GM19395 (cell line): ENCODE results near the gene MYL5.
"Not testable (repeated sequence)": the region's sequence is repeated elsewhere in the genome, so short reads cannot be mapped to it uniquely, and the experiment has no call there.

Source experiments
- ATAC-seq: cut with Tn5 transposase; IDR thresholded peaks from one replicate; pipeline ENCODE4 v1.9.1; 2021; ENCODE audit warnings: mild to moderate bottlenecking, moderate library complexity; ENCODE audit not compliant: unreplicated experiment

MYL5 gene

GRCh38 chr4:635851-636627, 38.3 kb upstream of the MYL5 start:
- no peak for ATAC-seq

GRCh38 chr4:636628-637159, 37.6 kb upstream of the MYL5 start:
- ATAC-seq = no peak

- ATAC-seq = no peak
These were observed 36.6 kb upstream of the MYL5 start for GRCh38 chr4:637536-638280.

GRCh38 chr4:642366-642765, 32.0 kb upstream of the MYL5 start:
- ATAC-seq = not testable (repeated sequence)

GRCh38 chr4:646460-646859, 27.9 kb upstream of the MYL5 start:
- ATAC-seq = no peak

- no peak for ATAC-seq
These were observed 26.9 kb upstream of the MYL5 start for GRCh38 chr4:647481-647880.

GRCh38 chr4:648579-649292, 25.6 kb upstream of the MYL5 start:
- ATAC-seq = no peak

GRCh38 chr4:649293-649625, 25.1 kb upstream of the MYL5 start:
- no peak for ATAC-seq

- ATAC-seq = no peak
These were observed 24.5 kb upstream of the MYL5 start for GRCh38 chr4:649751-650310.

- no peak for ATAC-seq
These were observed 23.9 kb upstream of the MYL5 start for GRCh38 chr4:650461-650860.

- no peak for ATAC-seq
These were observed 23.1 kb upstream of the MYL5 start for GRCh38 chr4:650951-651883.

GRCh38 chr4:651884-652642, 22.3 kb upstream of the MYL5 start:
- ATAC-seq = no peak

GRCh38 chr4:653080-653821, 21.1 kb upstream of the MYL5 start:
- ATAC-seq = no peak

GRCh38 chr4:653831-654502, 20.4 kb upstream of the MYL5 start:
- ATAC-seq = no peak

- no peak for ATAC-seq
These were observed 19.9 kb upstream of the MYL5 start for GRCh38 chr4:654503-654845.

GRCh38 chr4:654871-655463, 19.4 kb upstream of the MYL5 start:
- ATAC-seq = no peak

GRCh38 chr4:655464-656151, 18.7 kb upstream of the MYL5 start:
- no peak for ATAC-seq
